Esophagus muscularis mucosa (tissue), 4 donors: Measurements from ENCODE around the gene SLC36A1. TPM values are rescaled to one million over a fixed set of nuclear protein-coding genes. Genes with fewer than 3 reads are reported as not detected.

Experiments used
- DNase-seq: peaks from one replicate; pipeline ENCODE4 v3.0.0-alpha.2; 2017; ENCODE audit errors: extremely low spot score
- H3K27ac ChIP-seq, 4 donors: fragments of 200-600 bp; sonication (generic); replicated peaks in 1 of 4; 1 replicate in 3 of 4; 2 replicates in 1 of 4; pipeline ENCODE4 v1.5.1; 2016 to 2019; ENCODE audit warnings: mild to moderate bottlenecking in 1 of 4
- H3K27me3 ChIP-seq, 4 donors: fragments of 200-600 bp; sonication (generic); one replicate each; pipeline versions ENCODE4 v1.5.1 to v1.6.0; 2016 to 2019
- H3K36me3 ChIP-seq, 4 donors: fragments of 200-600 bp; sonication (generic); one replicate each; pipeline ENCODE4 v1.5.1; 2016 to 2019
- H3K4me1 ChIP-seq, 4 donors: fragments of 200-600 bp; sonication (generic); one replicate each; pipeline ENCODE4 v1.5.1; 2016 to 2019
- H3K4me3 ChIP-seq, 4 donors: fragments of 200-600 bp; sonication (generic); 1 replicate in 2 of 4; 2 replicates in 2 of 4; pipeline ENCODE4 v1.5.1; 2016 to 2019; ENCODE audit warnings: mild to moderate bottlenecking in 4 of 4, moderate library complexity in 1 of 4
- H3K9me3 ChIP-seq, 4 donors: fragments of 200-600 bp; sonication (generic); 1 replicate in 3 of 4; 2 replicates in 1 of 4; pipeline ENCODE4 v1.5.1; 2016 to 2019
- EP300 ChIP-seq: sonication (generic); formaldehyde crosslinking; IDR thresholded peaks from one replicate; pipeline ENCODE4 v1.6.1; 2017; ENCODE audit warnings: antibody characterized with exemption
- POLR2A ChIP-seq: fragments of 450-650 bp; IDR thresholded peaks from one replicate; pipeline ENCODE4 v1.6.1; 2017; ENCODE audit warnings: antibody characterized with exemption, moderate library complexity, mild to moderate bottlenecking, low read depth
- POLR2AphosphoS5 ChIP-seq, 2 donors: sonication (generic); formaldehyde crosslinking; IDR thresholded peaks; one replicate each; pipeline ENCODE4 v1.6.1; 2017; ENCODE audit warnings: antibody characterized with exemption in 2 of 2
- WGBS: methylation state at CpG from one replicate; pipeline ENCODE4 v1.1.5; 2018; 5-methylcytosine and 5-hydroxymethylcytosine counted together
- intact Hi-C: fragments of 100-400 bp; cut with DNase I; formaldehyde crosslinking; loops from one replicate; pipeline ENCODE4 v1.15.1; 2023
- small RNA-seq, 3 donors: library from RNA; depleted of rRNA; stranded (forward); fragments of <200 nt; gene quantifications; one replicate each; pipeline ENCODE3, GENCODE V24; 2016
- total RNA-seq, 4 donors: library from RNA; depleted of rRNA; stranded (reverse); fragments of >200 nt; gene quantifications; one replicate each; pipeline versions ENCODE4 v1.1.0 to v1.2.1, GENCODE V29; 2016
- TF ChIP-seq, protein P1 (sequence below), 3 experiments: fragments of 200-600 bp in 2 of 3; fragments of 450-650 bp in 1 of 3; sonication (generic) in 2 of 3; IDR thresholded peaks; one replicate each; pipeline ENCODE4 v1.5.1; 2017 to 2019; ENCODE audit warnings: antibody characterized with exemption in 3 of 3, mild to moderate bottlenecking in 2 of 3, moderate library complexity in 1 of 3

SLC36A1 gene
- total RNA-seq, 4 donors from 2014 or later: 5.1 to 13.7 (median 8.8) TPM

- 87% methylated on average over 4 of the region's 4 CpGs for WGBS
- Histone ChIP-seq H3K27ac (no peak overlapping the region), H3K9me3 (no peaks in the 10 kb centered on the region), H3K27me3 (no peaks in the 10 kb centered on the region), H3K4me1 (no peaks in the 10 kb centered on the region), H3K4me3 (no peak overlapping the region), H3K36me3 (no peaks in the 10 kb centered on the region)
- intact Hi-C loops: no loop called here
- DNase-seq: no peak
- TF ChIP-seq POLR2AphosphoS5 (IDR thresholded peaks at IDR 0.05) (no peak), POLR2A (no peak), EP300 (no peak)
- TF ChIP-seq, protein P1, sequence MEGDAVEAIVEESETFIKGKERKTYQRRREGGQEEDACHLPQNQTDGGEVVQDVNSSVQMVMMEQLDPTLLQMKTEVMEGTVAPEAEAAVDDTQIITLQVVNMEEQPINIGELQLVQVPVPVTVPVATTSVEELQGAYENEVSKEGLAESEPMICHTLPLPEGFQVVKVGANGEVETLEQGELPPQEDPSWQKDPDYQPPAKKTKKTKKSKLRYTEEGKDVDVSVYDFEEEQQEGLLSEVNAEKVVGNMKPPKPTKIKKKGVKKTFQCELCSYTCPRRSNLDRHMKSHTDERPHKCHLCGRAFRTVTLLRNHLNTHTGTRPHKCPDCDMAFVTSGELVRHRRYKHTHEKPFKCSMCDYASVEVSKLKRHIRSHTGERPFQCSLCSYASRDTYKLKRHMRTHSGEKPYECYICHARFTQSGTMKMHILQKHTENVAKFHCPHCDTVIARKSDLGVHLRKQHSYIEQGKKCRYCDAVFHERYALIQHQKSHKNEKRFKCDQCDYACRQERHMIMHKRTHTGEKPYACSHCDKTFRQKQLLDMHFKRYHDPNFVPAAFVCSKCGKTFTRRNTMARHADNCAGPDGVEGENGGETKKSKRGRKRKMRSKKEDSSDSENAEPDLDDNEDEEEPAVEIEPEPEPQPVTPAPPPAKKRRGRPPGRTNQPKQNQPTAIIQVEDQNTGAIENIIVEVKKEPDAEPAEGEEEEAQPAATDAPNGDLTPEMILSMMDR (IDR thresholded peaks at IDR 0.05): no peak
Measured at GRCh38 chr5:151537044-151537443, 89.6 kb downstream of the SLC36A1 start.

DNA sequence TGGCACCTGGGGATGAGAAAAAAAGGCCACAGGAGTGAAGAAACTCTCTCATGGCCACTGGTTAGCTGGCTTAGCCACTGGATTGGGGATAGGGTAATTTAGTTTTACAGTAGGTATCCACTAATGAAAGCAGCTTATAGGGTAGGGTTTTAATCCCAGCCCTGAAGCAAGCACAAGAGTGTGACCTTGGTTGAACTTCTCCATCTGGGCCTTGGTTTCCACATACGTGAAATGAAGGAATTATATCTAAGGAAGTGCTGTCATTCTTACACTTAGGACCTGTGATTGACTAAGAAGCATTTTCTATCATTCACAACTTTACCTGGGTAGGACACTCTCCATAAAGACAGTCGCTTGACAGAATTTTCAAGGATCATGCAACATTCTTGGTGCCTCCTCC lies 94.2 kb downstream of the SLC36A1 start:
- intact Hi-C loops: no loop called here
- no peak overlapping the region for H3K27ac ChIP-seq
- WGBS: 72% methylated on average over 2 of the region's 2 CpGs
- no peaks in the 10 kb centered on the region for H3K9me3 ChIP-seq
- H3K36me3 ChIP-seq: no peaks in the 10 kb centered on the region
- no peaks in the 10 kb centered on the region for H3K4me1 ChIP-seq
- DNase-seq: no peak
- no peak overlapping the region for H3K4me3 ChIP-seq
- TF ChIP-seq POLR2A (no peak), POLR2AphosphoS5 (IDR thresholded peaks at IDR 0.05) (no peak), EP300 (no peak)
- TF ChIP-seq, protein P1 (IDR thresholded peaks at IDR 0.05): no peak
- no peaks in the 10 kb centered on the region for H3K27me3 ChIP-seq

Small RNAs within 50 kb of the gene (small RNA-seq; reads per million reads assigned to genes)
- gene MIR6499 (0 reads per million in 3 donors), gene RNA5SP197 (0 to 0.17 (median 0) reads per million in 3 donors)

Other genes with a start within 250 kb of the SLC36A1 start
- 100 to 1,000 TPM; 217 to 341 (median 285) TPM for gene CCDC69, start 223.5 kb upstream of the SLC36A1 start, total RNA-seq
- gene GM2A, start 194.4 kb upstream of the SLC36A1 start, total RNA-seq: 10 to 100 TPM; 28.3 to 32.0 (median 30.1) TPM
- gene SLC36A3, start 143.8 kb upstream of the SLC36A1 start, total RNA-seq: not detected
- gene SLC36A2, start 100.0 kb upstream of the SLC36A1 start, total RNA-seq: not detected
- not detected for gene FAT2, start 143.7 kb downstream of the SLC36A1 start, total RNA-seq
- 100 to 1,000 TPM; 269 to 875 (median 432) TPM for gene SPARC, start 239.3 kb downstream of the SLC36A1 start, total RNA-seq